HCT116 (cell line): ENCODE data around the gene HLA-B. TPM values are rescaled to one million over a fixed set of nuclear protein-coding genes. Genes with fewer than 3 reads are reported as not detected.

Experiments used
- ATAC-seq: fragments of 200-7000 bp; cut with Tn5 transposase; 2 replicates; pipeline ENCODE4 v1.9.1; 2020; ENCODE audit warnings: mild to moderate bottlenecking, moderate library complexity
- BruUV-seq: library from RNA; stranded (reverse); fragments of 400-500 nt; replicated peaks from 2 replicates; lab custom pipeline; 2021; lab: Mats Ljungman, UMichigan
- CTCF ChIA-PET: fragments of 300-600 bp; sonication (Branson Sonifier 250); formaldehyde crosslinking; loops from one replicate; lab custom pipeline; 2021; ENCODE audit warnings: antibody characterized with exemption; lab: Charles Lee
- POLR2A ChIA-PET: fragments of 300-600, 350-600 bp; sonication (Branson Sonifier 250); formaldehyde crosslinking; loops from one replicate; lab custom pipeline; 2021; ENCODE audit warnings: antibody characterized with exemption; lab: Charles Lee
- RAD21 ChIA-PET, 2 experiments: fragments of 300-600 bp; sonication (Branson Sonifier 250); formaldehyde crosslinking; loops; one replicate each; lab custom pipeline; 2023; ENCODE audit warnings: low total read pairs in 2 of 2; ENCODE audit not compliant: uncharacterized antibody in 2 of 2, unreplicated experiment in 2 of 2, low non-redundant PET in 1 of 2; lab: Charles Lee
- DNase-seq: peaks from one replicate; pipeline ENCODE4 v3.0.0-alpha.2; 2010; ENCODE audit warnings: low read depth, low spot score
- H2AFZ ChIP-seq: fragments of 200-600 bp; shearing (Covaris generic), sonication (generic); 2 replicates; pipeline ENCODE4 v1.6.1; 2017; ENCODE audit warnings: low read depth, mixed run types, mixed read lengths, antibody characterized with exemption, low read length; ENCODE audit not compliant: poor library complexity, severe bottlenecking
- H3K27ac ChIP-seq: 2 replicates; pipeline ENCODE4 v1.5.1; 2012; ENCODE audit warnings: low read depth, low read length
- H3K27me3 ChIP-seq: fragments of 200-600 bp; sonication (generic); 2 replicates; pipeline ENCODE4 v1.6.1; 2016; ENCODE audit warnings: mixed run types, low read length, mixed read lengths; ENCODE audit not compliant: insufficient read depth
- H3K36me3 ChIP-seq, 2 experiments: fragments of 200-500 bp in 1 of 2; fragments of 200-600 bp in 1 of 2; sonication (Bioruptor generic) in 1 of 2; sonication (generic) in 1 of 2; 2 replicates each; pipeline versions ENCODE4 v1.5.1 to v1.6.1; 2014 to 2016; ENCODE audit warnings: low read length in 2 of 2, inconsistent platforms in 1 of 2, mixed read lengths in 1 of 2, mixed run types in 1 of 2; ENCODE audit not compliant: insufficient read depth in 2 of 2, control insufficient read depth in 1 of 2
- H3K4me1 ChIP-seq, 2 experiments: fragments of 200-600 bp in 1 of 2; sonication (generic) in 1 of 2; 2 replicates each; pipeline versions ENCODE4 v1.5.1 to v1.6.1; 2012 to 2017; ENCODE audit warnings: low read length in 2 of 2, inconsistent platforms in 1 of 2, mild to moderate bottlenecking in 1 of 2, mixed read lengths in 1 of 2, mixed run types in 1 of 2, moderate library complexity in 1 of 2; ENCODE audit not compliant: insufficient read depth in 2 of 2, control insufficient read depth in 1 of 2
- H3K4me2 ChIP-seq: fragments of 200-600 bp; sonication (generic); 2 replicates; pipeline ENCODE4 v1.6.1; 2017; ENCODE audit warnings: mixed run types, low read length, mixed read lengths
- H3K4me3 ChIP-seq, 2 experiments: fragments of 200-600 bp in 1 of 2; sonication (generic) in 1 of 2; replicated peaks in 1 of 2; 2 replicates each; pipeline ENCODE4 v1.5.1; 2011 to 2016; ENCODE audit warnings: low read length in 2 of 2, control low read depth in 1 of 2, low read depth in 1 of 2, mild to moderate bottlenecking in 1 of 2, mixed read lengths in 1 of 2, mixed run types in 1 of 2
- H3K79me2 ChIP-seq: fragments of 200-600 bp; sonication (generic); 2 replicates; pipeline ENCODE4 v1.6.1; 2017; ENCODE audit warnings: mild to moderate bottlenecking, mixed run types, low read length, moderate library complexity, mixed read lengths; ENCODE audit not compliant: insufficient read depth
- H3K9ac ChIP-seq: fragments of 200-600 bp; sonication (generic); 2 replicates; pipeline ENCODE4 v1.6.1; 2016; ENCODE audit warnings: low read length, mixed read lengths
- H3K9me2 ChIP-seq: fragments of 200-600 bp; sonication (generic), shearing (Covaris generic); 2 replicates; pipeline ENCODE4 v1.6.1; 2017; ENCODE audit warnings: mixed run types, mild to moderate bottlenecking, moderate library complexity; ENCODE audit not compliant: insufficient read depth
- H3K9me3 ChIP-seq, 2 experiments: fragments of 200-500 bp in 1 of 2; fragments of 200-600 bp in 1 of 2; sonication (Bioruptor generic) in 1 of 2; sonication (generic) in 1 of 2; 2 replicates each; pipeline ENCODE4 v1.6.1; 2014 to 2017; ENCODE audit warnings: low read length in 2 of 2, mixed read lengths in 2 of 2, inconsistent platforms in 1 of 2, low read depth in 1 of 2, mild to moderate bottlenecking in 1 of 2, mixed run types in 1 of 2, moderate library complexity in 1 of 2; ENCODE audit not compliant: control insufficient read depth in 1 of 2, insufficient read depth in 1 of 2
- H4K20me1 ChIP-seq: fragments of 200-600 bp; sonication (generic), shearing (Covaris generic); 2 replicates; pipeline ENCODE4 v1.6.1; 2017; ENCODE audit warnings: mixed run types, mild to moderate bottlenecking, moderate library complexity; ENCODE audit not compliant: insufficient read depth
- POLR2A ChIP-seq: IDR thresholded peaks from 2 replicates; pipeline ENCODE4 v1.7.0; 2011; ENCODE audit warnings: borderline replicate concordance; ENCODE audit not compliant: insufficient read depth, insufficient read length; ENCODE audit errors: extremely low read depth
- RAD21 ChIP-seq: IDR thresholded peaks from 2 replicates; pipeline ENCODE4 v1.6.1; 2012; ENCODE audit warnings: low read depth, mild to moderate bottlenecking
- TCF7L2 ChIP-seq: IDR thresholded peaks from 2 replicates; pipeline ENCODE4 v1.7.0; 2011; ENCODE audit warnings: borderline replicate concordance, inconsistent platforms; ENCODE audit not compliant: insufficient read depth, insufficient read length; ENCODE audit errors: extremely low read depth
- ZFX ChIP-seq: fragments of 450-650 bp; IDR thresholded peaks from 2 replicates; pipeline ENCODE4 v1.6.1; 2017
- intact Hi-C: fragments of 100-400 bp; cut with micrococcal nuclease; formaldehyde crosslinking; loops from 2 replicates; pipeline ENCODE4 v1.10.0; 2022
- total RNA-seq: library from RNA; stranded (reverse); gene quantifications from one replicate; pipeline ENCODE4 v1.2.1, GENCODE V29; 2021; ENCODE audit not compliant: unreplicated experiment
- TF ChIP-seq, protein P1 (sequence below): IDR thresholded peaks from 2 replicates; pipeline ENCODE4 v1.6.1; 2012
- TF ChIP-seq, protein P2 (sequence below), 3 experiments: fragments of 200-600 bp in 1 of 3; sonication (generic) in 1 of 3; IDR thresholded peaks in 2 of 3; conservative IDR thresholded peaks in 1 of 3; 2 replicates each; pipeline ENCODE4 v1.5.1; 2012 to 2017; ENCODE audit warnings: low read depth in 2 of 3, low read length in 2 of 3, antibody characterized with exemption in 1 of 3, borderline replicate concordance in 1 of 3, control low read depth in 1 of 3, mild to moderate bottlenecking in 1 of 3, mixed read lengths in 1 of 3, mixed run types in 1 of 3, moderate library complexity in 1 of 3; ENCODE audit not compliant: insufficient read depth in 1 of 3

The HLA-B gene
- total RNA-seq, 1 experiment from 2014 or later = 381 TPM

DNA sequence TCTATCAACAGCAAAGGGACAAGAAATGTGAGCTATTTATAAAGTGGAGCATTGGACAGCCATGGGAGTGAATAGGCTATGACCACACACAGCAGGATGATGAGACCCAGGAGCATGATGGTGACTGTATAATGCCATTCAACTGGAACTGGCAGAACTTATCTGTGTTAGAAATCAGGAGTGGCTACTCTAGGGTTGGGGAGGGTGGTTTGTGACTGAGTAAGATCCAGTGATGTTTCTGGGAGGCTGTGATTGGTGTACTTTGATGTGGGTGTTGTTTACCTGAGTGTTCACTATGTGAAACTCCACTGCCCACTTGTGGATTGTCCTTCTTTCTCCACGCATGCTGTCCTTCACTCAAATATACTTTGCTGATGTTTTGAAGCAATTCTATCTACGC, 11.5 kb upstream of the HLA-B start:
- Histone ChIP-seq H3K4me1 (peaks cover 0 to 18% of the 10 kb centered on the region in 2 experiments; a peak in 1 of 4 replicates), H3K9me2 (no peaks in the 10 kb centered on the region), H3K4me2 (no peak overlapping the region), H2AFZ (peak overlapping the region; percentile 35), H3K27ac (no peak overlapping the region), H3K9me3 (peaks cover 0 to 4% of the 10 kb centered on the region in 2 experiments; a peak in 1 of 4 replicates), H3K79me2 (no peaks in the 10 kb centered on the region), H3K9ac (no peak overlapping the region), H3K27me3 (no peaks in the 10 kb centered on the region), H3K4me3 (no peak overlapping the region), H3K36me3 (no peaks in the 10 kb centered on the region), H4K20me1 (no peaks in the 10 kb centered on the region)
- ChIA-PET RAD21 (no interaction called here), POLR2A (interaction anchor here (2.9 kb wide), 1 partner anchor 172 kb away, joined by 16 read pairs; no protein-coding TSS in a partner anchor), CTCF (interaction anchor here (3.6 to 4.8 kb wide), 2 partner anchors 8 to 173 kb away, joined by 16 to 61 read pairs; no protein-coding TSS in a partner anchor)
- intact Hi-C loops = loop anchor here (5.0 kb wide), 1 partner anchor 96 kb away; the partner anchor contains the start of gene HLA-C
- ATAC-seq = no peak
- peak; percentile 23 for DNase-seq
- BruUV-seq = no TSS peak
- no peak for TF ChIP-seq POLR2A
- no peak for TF ChIP-seq TCF7L2
- no peak for TF ChIP-seq ZFX
- TF ChIP-seq, protein P1, sequence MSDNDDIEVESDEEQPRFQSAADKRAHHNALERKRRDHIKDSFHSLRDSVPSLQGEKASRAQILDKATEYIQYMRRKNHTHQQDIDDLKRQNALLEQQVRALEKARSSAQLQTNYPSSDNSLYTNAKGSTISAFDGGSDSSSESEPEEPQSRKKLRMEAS = no peak
- TF ChIP-seq RAD21 = peak; percentile 32; the same call in 1 of the 2 replicates
- TF ChIP-seq, protein P2, sequence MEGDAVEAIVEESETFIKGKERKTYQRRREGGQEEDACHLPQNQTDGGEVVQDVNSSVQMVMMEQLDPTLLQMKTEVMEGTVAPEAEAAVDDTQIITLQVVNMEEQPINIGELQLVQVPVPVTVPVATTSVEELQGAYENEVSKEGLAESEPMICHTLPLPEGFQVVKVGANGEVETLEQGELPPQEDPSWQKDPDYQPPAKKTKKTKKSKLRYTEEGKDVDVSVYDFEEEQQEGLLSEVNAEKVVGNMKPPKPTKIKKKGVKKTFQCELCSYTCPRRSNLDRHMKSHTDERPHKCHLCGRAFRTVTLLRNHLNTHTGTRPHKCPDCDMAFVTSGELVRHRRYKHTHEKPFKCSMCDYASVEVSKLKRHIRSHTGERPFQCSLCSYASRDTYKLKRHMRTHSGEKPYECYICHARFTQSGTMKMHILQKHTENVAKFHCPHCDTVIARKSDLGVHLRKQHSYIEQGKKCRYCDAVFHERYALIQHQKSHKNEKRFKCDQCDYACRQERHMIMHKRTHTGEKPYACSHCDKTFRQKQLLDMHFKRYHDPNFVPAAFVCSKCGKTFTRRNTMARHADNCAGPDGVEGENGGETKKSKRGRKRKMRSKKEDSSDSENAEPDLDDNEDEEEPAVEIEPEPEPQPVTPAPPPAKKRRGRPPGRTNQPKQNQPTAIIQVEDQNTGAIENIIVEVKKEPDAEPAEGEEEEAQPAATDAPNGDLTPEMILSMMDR (IDR thresholded peaks at IDR 0.05 in 2 of 3, conservative IDR thresholded peaks at IDR 0.05 in 1 of 3; ENCODE audit: borderline replicate concordance in 1 of 3, insufficient read depth in 1 of 3, low read depth in 2 of 3, low read length in 2 of 3) = 0 out of 6 replicates have a peak, but pooled peaks of 2 of the 3 experiments have one; percentile 11 to 17
